ENCODE data around the gene COMMD9.
"Not testable (repeated sequence)": the region's sequence is repeated elsewhere in the genome, so short reads cannot be mapped to it uniquely, and the experiment has no call there.

Gene COMMD9

DNA sequence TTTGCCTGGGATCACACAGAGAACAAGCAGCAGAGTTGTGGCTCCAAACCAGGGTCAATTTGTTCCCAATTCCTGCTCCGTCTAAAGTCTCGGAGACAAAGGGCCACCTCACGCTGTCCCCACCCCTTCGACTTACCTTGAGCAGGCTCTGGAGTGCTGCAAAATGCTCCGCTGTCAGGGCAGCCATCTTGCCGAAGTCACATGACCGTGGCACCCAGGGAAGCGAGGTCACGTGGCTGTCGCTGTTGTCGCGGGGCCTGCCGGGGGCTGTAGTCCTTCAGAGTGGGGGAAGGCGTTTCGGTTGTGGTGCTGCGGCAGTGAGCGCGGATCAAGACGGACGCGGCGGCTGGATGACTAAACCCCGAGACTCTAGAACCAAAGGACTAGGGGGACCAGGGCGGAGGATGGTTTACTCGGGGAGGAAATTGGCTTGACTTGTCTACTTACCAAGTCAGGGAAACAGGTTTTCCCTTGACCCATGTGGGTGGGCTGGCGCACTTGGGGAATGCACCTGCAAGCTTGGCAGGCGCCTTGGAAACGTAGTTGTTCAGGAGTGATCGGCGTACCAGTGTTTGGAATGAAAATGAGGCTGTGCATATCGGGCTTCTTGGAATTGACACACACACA is at the start of gene COMMD9:
Gene COMMD9 (minus strand): TSS at position 199 of the 627 bp plus-strand sequence. CDS start 12 bp downstream, at position 187.
- Mint-ChIP-seq H3K9me3 (no peaks in the 10 kb centered on the region), H3K4me1 (peaks cover 46% of the 10 kb centered on the region), H3K27ac (peak within 1 kb of the TSS; percentile 90), H3K27me3 (no peaks in the 10 kb centered on the region), H3K4me3 (peak within 1 kb of the TSS; percentile 95), H3K36me3 (no peaks in the 10 kb centered on the region)

DNA sequence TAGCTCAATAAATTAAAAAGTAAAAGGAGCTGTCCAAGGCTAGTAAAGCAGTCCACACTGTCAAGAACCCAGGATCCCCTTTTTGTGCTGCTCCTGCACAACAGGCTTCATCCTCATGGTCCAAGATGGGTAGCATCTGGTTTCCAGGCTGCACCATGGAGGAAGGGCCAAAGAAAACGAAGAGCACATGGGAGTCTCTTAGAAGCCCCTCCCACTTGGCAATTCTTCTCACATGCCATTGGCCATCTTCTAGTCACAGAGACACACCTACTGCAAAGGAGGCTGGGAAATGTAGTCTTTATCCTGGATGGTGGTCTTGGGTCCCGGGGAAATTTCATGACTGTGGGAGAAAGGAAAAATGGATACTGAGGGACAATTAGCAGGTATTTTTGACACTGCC is 44.7 kb upstream of the COMMD9 start:
- Mint-ChIP-seq H3K27ac (no peak overlapping the region), H3K36me3 (peaks cover 1% of the 10 kb centered on the region), H3K4me3 (no peak overlapping the region), H3K9me3 (no peaks in the 10 kb centered on the region), H3K4me1 (no peaks in the 10 kb centered on the region), H3K27me3 (peaks cover 2% of the 10 kb centered on the region)

DNA sequence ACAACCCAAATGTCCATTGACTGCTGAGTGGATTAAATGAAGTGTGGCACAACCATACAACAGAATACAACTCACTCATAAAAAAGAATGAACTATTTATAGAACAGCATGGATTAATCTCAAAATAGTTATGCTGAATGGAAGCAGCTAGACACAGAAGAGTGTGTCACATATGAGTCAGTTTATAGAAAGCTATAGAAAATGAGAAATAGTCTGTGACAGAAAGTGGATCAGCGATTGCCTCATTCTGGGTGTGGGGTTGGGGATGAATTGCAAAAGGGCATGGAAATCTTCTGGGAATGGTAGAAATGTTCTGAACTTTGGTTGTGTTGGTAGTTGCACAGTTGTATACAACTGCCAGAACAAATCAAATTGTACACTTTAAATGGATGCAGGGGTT is 44.2 kb upstream of the COMMD9 start:
- H3K4me3 Mint-ChIP-seq = no peak overlapping the region
- H3K4me1 Mint-ChIP-seq = no peaks in the 10 kb centered on the region
- no peaks in the 10 kb centered on the region for H3K9me3 Mint-ChIP-seq
- H3K27ac Mint-ChIP-seq = no peak overlapping the region
- peaks cover 1% of the 10 kb centered on the region for H3K36me3 Mint-ChIP-seq
- peaks cover 2% of the 10 kb centered on the region for H3K27me3 Mint-ChIP-seq

DNA sequence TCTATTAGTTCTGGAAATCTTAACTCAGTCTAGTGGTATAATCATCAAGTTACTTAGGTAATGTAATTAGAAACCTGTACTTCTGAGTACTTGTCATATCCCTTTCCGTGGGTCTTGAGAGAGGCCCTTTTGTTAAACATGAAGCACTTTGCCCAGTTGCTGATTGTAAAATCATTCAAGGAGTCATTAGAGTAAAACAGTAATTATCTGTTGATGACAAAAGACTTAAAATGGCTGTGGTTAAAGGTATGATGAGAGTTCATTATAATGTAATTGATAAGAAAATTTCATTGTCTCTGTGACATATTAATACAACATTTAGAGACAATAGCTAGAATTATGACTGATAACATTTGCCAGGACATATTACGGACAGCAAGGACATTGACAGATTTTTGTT is 41.2 kb upstream of the COMMD9 start:
- H3K4me3 Mint-ChIP-seq = no peak overlapping the region
- no peak overlapping the region for H3K27ac Mint-ChIP-seq
- no peaks in the 10 kb centered on the region for H3K4me1 Mint-ChIP-seq
- peaks cover 1% of the 10 kb centered on the region for H3K36me3 Mint-ChIP-seq
- peaks cover 3% of the 10 kb centered on the region for H3K27me3 Mint-ChIP-seq
- H3K9me3 Mint-ChIP-seq = no peaks in the 10 kb centered on the region

DNA sequence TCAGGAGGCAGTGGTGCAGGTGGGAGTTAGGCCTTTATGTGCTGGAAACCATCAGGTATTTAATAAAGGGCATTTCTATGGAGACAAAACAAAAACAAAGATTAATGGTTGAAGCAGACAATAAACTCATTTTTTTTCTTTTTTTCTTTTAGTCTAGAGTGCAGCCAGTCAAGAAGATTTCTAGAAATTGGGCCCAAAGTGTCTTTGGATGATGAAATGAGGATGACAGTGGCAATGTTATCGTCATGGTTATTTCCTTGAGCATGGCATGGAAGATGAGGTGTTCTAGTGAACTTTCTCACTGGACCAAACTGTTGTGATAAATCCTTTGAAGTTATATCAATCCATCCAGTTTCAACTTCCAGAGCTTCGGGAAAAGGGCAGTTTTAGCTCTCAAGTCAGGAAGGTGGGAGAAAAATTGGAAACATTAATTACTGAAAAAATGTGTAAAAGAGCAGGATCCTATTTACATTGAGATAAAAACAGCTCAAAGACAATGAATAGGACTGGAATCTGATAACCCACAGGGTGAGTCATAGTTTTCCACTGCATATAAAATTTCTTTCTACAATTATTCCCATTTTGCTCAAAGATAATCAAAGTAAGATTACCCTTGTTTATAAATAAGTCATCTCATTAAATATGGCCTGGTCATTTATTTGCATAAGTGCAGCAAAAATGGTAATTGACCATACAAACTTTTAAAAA is 39.9 kb upstream of the COMMD9 start:
- Mint-ChIP-seq H3K27ac (no peak overlapping the region), H3K4me1 (no peaks in the 10 kb centered on the region), H3K4me3 (no peak overlapping the region), H3K27me3 (peaks cover 3% of the 10 kb centered on the region), H3K36me3 (no peaks in the 10 kb centered on the region), H3K9me3 (no peaks in the 10 kb centered on the region)

DNA sequence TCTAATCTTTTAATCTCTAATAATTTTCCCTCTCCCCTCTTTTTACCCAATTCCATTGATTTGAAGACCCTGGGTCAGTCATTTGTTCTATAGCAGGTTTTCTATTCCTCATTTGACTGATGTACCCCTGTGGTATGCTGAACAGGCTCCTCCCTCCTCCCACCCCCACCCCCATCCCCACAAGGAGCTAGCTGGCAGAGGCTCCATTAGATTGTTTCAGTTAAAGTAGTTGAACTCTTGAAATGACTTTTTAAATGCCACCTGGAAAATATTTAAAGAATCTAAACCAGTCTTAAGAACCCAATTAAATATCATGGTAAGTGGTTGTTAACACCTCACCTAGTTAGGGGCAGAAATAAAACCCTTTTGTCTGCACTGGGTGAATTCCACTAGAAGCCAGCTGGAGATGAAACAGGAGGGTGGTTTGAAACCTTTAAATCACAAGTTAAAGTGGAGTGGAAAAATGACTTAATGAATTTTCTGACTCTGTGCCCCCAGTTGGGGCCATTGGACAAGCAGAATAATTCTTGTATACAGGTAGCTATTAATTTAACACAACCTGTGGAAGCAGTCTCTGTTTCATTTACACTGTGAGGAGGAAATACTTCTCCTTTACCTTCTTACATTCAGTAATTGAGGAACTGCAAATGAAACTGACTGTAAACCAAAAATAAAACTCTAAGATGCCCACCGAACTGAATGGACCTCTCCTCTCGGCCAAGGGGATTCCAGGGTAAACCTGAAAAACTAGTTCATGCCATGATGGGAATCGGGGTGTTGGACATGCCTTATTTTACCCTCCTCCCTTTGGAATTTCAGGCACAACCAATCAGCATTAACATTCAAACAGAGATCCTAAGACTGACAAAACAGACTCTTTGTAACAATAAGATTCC is 37.5 kb upstream of the COMMD9 start:
- Mint-ChIP-seq H3K4me1 (no peaks in the 10 kb centered on the region), H3K36me3 (no peaks in the 10 kb centered on the region), H3K9me3 (no peaks in the 10 kb centered on the region), H3K4me3 (no peak overlapping the region), H3K27ac (no peak overlapping the region), H3K27me3 (peaks cover 3% of the 10 kb centered on the region)

DNA sequence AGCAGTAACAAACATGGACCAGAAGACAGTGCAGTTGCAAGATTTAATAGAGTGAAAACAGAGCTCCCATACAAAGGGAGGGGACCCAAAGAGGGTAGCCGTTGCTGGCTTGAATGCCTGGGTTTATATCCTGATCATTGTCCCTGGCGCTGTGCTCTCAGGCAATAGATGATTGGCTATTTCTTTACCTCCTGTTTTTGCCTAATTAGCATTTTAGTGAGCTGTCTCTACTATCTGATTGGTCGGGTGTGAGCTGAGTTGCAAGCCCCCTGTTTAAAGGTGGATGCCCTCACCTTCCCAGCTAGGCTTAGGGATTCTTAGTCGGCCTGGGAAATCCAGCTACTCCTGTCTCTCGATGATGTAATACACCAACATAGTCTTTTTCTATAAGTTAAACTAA is 36.2 kb upstream of the COMMD9 start:
- not testable (repeated sequence) for H3K27me3 Mint-ChIP-seq, H3K9me3 Mint-ChIP-seq, H3K36me3 Mint-ChIP-seq, H3K4me1 Mint-ChIP-seq, H3K4me3 Mint-ChIP-seq, H3K27ac Mint-ChIP-seq

DNA sequence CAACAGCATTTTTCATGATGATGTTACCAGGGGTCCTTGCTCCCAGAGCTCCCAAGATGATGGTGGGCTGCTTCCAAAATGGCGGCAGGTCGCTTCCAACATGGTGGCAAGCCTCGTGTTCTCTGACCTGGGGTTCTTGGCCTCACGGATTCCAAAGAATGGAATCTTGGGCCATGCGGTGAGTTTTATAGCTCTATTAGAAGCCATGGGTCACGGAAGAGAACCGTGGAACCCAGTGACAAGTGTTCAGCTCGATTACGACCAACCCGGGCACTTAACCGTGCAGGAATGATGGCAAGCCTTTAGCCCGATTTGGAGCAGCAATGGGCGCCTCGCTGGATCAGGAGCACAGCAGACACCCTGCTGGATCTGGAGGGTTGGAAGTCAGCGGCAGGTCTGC is 35.7 kb upstream of the COMMD9 start:
- not testable (repeated sequence) for H3K4me3 Mint-ChIP-seq, H3K36me3 Mint-ChIP-seq, H3K27me3 Mint-ChIP-seq, H3K4me1 Mint-ChIP-seq, H3K9me3 Mint-ChIP-seq, H3K27ac Mint-ChIP-seq

DNA sequence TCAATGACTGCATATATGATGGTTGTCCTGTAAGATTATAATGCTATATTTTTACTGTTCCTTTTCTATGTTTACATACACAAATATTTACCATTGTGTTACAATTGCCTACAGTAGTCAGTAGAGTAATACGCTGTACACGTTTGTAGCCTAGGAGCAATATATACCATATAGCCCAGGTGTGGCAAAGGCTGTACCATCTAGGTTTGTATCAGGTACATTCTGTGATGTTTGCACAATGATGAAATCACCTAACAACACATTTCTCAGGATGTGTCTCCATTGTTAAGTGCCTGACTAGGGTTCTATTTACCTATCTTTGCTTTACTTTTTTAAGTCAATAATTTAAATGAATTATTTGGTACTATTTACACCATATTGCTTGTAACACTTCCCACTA is 28.8 kb upstream of the COMMD9 start:
- Mint-ChIP-seq H3K36me3 (no peaks in the 10 kb centered on the region), H3K4me3 (no peak overlapping the region), H3K27me3 (peaks cover 15% of the 10 kb centered on the region), H3K4me1 (no peaks in the 10 kb centered on the region), H3K27ac (no peak overlapping the region), H3K9me3 (no peaks in the 10 kb centered on the region)

DNA sequence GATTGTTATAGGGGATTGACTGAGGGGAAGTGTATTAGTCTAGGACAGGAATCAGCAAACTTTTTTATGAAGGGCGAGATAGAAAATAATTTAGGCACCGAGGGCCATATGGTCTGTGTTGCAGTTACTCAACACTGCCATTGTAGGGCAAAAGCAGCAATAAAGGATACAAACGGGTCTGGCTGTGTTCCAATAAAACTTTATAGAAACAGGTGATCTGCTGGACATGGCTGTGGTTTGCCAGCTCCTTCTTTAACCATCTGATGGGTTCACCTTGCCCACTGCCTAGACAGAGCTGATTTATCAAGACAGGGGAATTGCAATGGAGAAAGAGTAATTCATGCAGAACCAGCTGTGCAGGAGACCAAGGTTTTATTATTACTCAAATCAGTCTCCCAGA is 26.8 kb upstream of the COMMD9 start:
- Mint-ChIP-seq H3K27me3 (peaks cover 16% of the 10 kb centered on the region), H3K4me3 (no peak overlapping the region), H3K4me1 (no peaks in the 10 kb centered on the region), H3K9me3 (no peaks in the 10 kb centered on the region), H3K36me3 (no peaks in the 10 kb centered on the region), H3K27ac (no peak overlapping the region)

DNA sequence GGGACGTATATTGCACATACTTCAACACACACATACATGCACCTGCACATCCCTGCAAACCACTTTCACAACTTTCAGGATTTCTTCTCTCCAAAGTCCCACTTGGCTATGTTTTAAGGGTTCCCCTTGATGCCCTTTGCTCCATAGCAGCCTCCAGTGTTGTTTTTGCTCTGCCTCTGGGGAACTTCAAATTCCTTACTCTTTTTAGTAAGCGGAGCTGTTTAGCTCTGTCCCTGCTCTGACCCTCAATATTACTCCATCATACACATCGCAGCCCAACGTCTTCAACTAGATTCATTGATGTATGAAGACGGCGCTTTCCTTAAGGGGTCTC is 25.2 kb upstream of the COMMD9 start:
- Mint-ChIP-seq H3K27me3 (peaks cover 15% of the 10 kb centered on the region), H3K36me3 (no peaks in the 10 kb centered on the region), H3K9me3 (no peaks in the 10 kb centered on the region), H3K27ac (no peak overlapping the region), H3K4me3 (no peak overlapping the region), H3K4me1 (no peaks in the 10 kb centered on the region)

DNA sequence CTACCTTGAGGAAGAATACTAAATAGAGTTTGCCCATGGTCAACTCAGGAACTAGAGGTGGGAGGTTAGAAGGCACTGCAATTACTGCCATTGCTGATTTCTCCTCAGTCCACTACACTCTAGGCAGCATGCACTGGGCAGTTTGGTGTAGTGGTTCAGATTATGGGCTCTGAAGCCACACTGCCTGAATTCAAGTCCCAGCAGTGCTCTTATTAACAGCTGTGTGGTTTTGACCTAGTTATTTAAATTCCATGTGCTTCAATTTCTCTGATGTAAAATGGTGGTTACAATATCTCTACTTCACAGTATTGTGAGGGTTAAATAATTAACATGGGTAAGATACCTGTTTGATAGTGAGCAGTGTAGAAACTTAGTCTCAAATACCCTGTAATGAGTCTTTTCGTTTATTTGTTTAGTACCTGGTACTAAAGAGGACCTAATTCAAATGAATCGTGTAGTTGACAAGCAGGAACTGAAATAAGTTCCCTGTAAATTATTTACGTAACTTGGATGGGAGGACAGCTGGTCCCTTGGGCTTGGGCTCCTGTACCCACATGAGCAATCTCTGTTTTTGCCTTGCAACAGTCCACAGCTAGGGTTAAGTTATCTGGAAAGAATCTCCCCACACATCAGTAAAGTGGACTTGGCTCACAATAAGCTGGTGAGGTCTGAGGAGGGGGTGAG is 24.7 kb upstream of the COMMD9 start:
- H3K27me3 Mint-ChIP-seq = peaks cover 13% of the 10 kb centered on the region
- no peaks in the 10 kb centered on the region for H3K9me3 Mint-ChIP-seq
- no peaks in the 10 kb centered on the region for H3K4me1 Mint-ChIP-seq
- H3K36me3 Mint-ChIP-seq = no peaks in the 10 kb centered on the region
- H3K4me3 Mint-ChIP-seq = no peak overlapping the region
- no peak overlapping the region for H3K27ac Mint-ChIP-seq

DNA sequence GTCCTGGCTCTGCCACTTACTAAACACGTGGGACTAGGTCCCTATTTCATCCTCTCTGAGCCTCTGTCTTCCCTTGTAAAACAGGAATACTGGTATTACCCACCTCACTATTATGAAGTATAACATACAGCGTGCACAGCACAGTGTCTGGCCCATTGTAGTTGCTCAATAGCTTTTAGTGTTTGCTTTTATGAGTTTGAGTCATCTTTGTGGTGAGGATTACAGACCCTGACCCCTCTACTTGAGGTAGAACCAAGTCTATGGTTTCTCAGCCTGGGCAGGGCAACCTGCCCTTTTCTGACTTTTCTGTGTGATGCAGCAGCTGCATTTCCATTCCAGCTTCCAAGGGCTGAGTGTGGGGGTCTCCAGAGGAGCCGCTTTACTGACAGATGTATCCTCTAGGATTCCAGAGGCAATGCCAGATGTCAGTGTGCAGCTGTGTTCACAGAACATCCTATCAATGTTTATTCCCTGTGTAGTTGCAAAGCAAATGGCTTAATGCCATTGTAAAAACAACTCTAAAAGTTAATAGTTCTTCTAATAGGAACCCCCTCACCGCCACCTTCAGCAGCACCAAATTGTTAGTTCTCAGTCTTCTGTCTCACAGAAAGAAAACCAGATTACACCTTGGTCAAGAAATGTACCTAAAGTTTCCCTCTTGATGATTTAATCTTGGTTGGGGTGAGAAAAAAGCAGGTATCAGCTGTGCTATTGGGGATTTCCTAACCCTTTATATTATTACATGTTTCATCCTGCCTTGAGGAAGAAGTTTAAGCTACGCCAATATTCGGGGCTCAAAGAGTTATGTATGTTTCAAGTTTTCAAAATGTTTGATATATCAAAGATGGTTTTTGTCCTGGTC is 23.6 kb upstream of the COMMD9 start:
- no peak overlapping the region for H3K4me3 Mint-ChIP-seq
- peaks cover 13% of the 10 kb centered on the region for H3K27me3 Mint-ChIP-seq
- no peak overlapping the region for H3K27ac Mint-ChIP-seq

DNA sequence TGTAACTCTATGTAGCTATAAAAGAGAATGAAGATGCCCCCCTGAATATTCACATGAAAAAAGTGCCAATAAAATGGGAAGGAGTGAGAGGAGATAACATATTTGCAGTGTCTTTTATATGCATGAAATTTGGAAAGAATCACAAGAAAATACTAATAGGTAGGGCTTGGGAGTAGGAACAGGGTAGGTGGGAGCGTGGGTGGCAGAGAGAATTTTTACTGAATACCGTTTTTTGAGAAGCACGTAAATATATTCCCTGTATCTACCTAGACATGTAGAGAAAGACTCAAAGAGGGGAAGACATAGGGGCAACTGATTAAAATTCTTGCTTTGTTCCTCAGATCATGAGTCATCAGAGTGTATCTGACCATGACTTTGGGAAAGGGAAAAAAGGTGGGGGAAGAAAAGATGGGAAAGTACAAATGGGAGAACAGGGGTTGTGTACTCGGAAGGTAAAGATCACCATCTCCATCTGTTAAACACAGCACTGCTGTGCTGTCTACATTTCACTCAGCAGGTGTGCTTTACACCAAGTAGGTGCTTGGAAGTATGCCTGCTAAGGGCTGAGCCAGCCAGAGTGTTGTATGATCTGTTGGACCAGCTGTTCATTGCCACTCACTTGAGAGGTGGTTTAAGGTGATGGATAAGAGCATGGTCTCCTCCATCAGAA is 22.8 kb upstream of the COMMD9 start:
- Mint-ChIP-seq H3K4me3 (no peak overlapping the region), H3K9me3 (no peaks in the 10 kb centered on the region), H3K27ac (no peak overlapping the region), H3K4me1 (no peaks in the 10 kb centered on the region), H3K27me3 (peaks cover 9% of the 10 kb centered on the region), H3K36me3 (no peaks in the 10 kb centered on the region)

More for the DNA sequence above, 23.6 kb upstream of the COMMD9 start:
- Mint-ChIP-seq H3K9me3 (no peaks in the 10 kb centered on the region), H3K4me1 (no peaks in the 10 kb centered on the region), H3K36me3 (no peaks in the 10 kb centered on the region)

Measured in activated naive CD4-positive, alpha-beta T cell treated with anti-CD3 and anti-CD28 coated beads, Interleukin-2, amount 50 U/mL, for 24 hours (primary cell).